HEK293 (cell line): ENCODE measurements around the gene GPBP1.

ENCODE experiments used
- CTCF ChIA-PET: fragments of 350-600 bp; formaldehyde crosslinking; extraction: SDS; loops from one replicate; lab custom pipeline; 2021; ENCODE audit warnings: antibody characterized with exemption; lab: Yijun Ruan, JAX
- POLR2A ChIA-PET: fragments of 300-600 bp; formaldehyde crosslinking; extraction: SDS; loops from one replicate; lab custom pipeline; 2020; ENCODE audit warnings: antibody characterized with exemption, inconsistent platforms; lab: Yijun Ruan, JAX
- H3K27ac ChIP-seq: fragments of 200-500 bp; sonication (Bioruptor generic); 2 replicates; pipeline ENCODE4 v1.5.1; 2014; ENCODE audit warnings: low read depth, low read length, control low read depth, inconsistent platforms; ENCODE audit errors: extremely low read depth
- H3K36me3 ChIP-seq, 2 experiments: fragments of 200-500 bp in 1 of 2; sonication (Bioruptor generic) in 1 of 2; 1 replicate in 1 of 2; 2 replicates in 1 of 2; pipeline ENCODE4 v1.5.1; 2014 to 2017; ENCODE audit warnings: inconsistent platforms in 2 of 2, low read length in 2 of 2; ENCODE audit not compliant: control insufficient read depth in 2 of 2, insufficient read depth in 1 of 2
- H3K4me1 ChIP-seq: fragments of 200-500 bp; sonication (Bioruptor generic); 2 replicates; pipeline ENCODE4 v1.5.1; 2014; ENCODE audit warnings: mild to moderate bottlenecking, low read length, inconsistent platforms; ENCODE audit not compliant: control insufficient read depth, insufficient read depth
- H3K4me3 ChIP-seq: 2 replicates; pipeline ENCODE4 v1.5.1; 2011; ENCODE audit warnings: low read depth, mild to moderate bottlenecking, control low read depth, low read length, moderate library complexity
- H3K9me3 ChIP-seq: fragments of 200-500 bp; sonication (Bioruptor generic); 2 replicates; pipeline ENCODE4 v1.5.1; 2014; ENCODE audit warnings: low read depth, low read length, inconsistent platforms; ENCODE audit not compliant: control insufficient read depth, insufficient read depth
- GFI1B ChIP-seq: fragments of 450-650 bp; formaldehyde crosslinking; IDR thresholded peaks from 2 replicates; pipeline ENCODE4 v1.5.1; 2016; ENCODE audit warnings: missing biosample characterization, missing genetic modification characterization
- GLI2 ChIP-seq: fragments of 450-650 bp; formaldehyde crosslinking; IDR thresholded peaks from 2 replicates; pipeline ENCODE4; 2017; ENCODE audit warnings: missing biosample characterization, missing genetic modification characterization, low read depth, borderline replicate concordance
- KLF1 ChIP-seq: fragments of 450-650 bp; formaldehyde crosslinking; IDR thresholded peaks from 2 replicates; pipeline ENCODE4 v1.5.1; 2016; ENCODE audit warnings: missing biosample characterization, missing genetic modification characterization
- KLF7 ChIP-seq: fragments of 450-650 bp; formaldehyde crosslinking; IDR thresholded peaks from 2 replicates; pipeline ENCODE4 v1.5.1; 2016; ENCODE audit warnings: missing biosample characterization, missing genetic modification characterization, borderline replicate concordance
- SP2 ChIP-seq: fragments of 450-650 bp; formaldehyde crosslinking; IDR thresholded peaks from 2 replicates; pipeline ENCODE4 v1.5.1; 2016; ENCODE audit warnings: missing biosample characterization, missing genetic modification characterization
- TRIM28 ChIP-seq: IDR thresholded peaks from 2 replicates; pipeline ENCODE4 v1.6.1; 2011; ENCODE audit warnings: low read length, control low read depth, borderline replicate concordance
- ZBTB7A ChIP-seq: fragments of 450-650 bp; formaldehyde crosslinking; IDR thresholded peaks from 2 replicates; pipeline ENCODE4 v1.5.1; 2016; ENCODE audit warnings: low read depth, missing biosample characterization, missing genetic modification characterization
- ZFHX2 ChIP-seq: fragments of 450-650 bp; formaldehyde crosslinking; conservative IDR thresholded peaks from 2 replicates; pipeline ENCODE4 v1.5.1; 2016; ENCODE audit warnings: missing biosample characterization, missing genetic modification characterization
- ZIC2 ChIP-seq: fragments of 450-650 bp; formaldehyde crosslinking; IDR thresholded peaks from 2 replicates; pipeline ENCODE4 v1.5.1; 2016; ENCODE audit warnings: missing biosample characterization, missing genetic modification characterization
- ZNF112 ChIP-seq: fragments of 450-650 bp; formaldehyde crosslinking; IDR thresholded peaks from 2 replicates; pipeline ENCODE4 v1.5.0; 2017; ENCODE audit warnings: missing biosample characterization, missing genetic modification characterization
- ZNF2 ChIP-seq: fragments of 450-650 bp; formaldehyde crosslinking; IDR thresholded peaks from 2 replicates; pipeline ENCODE4 v1.5.1; 2016; ENCODE audit warnings: missing biosample characterization, missing genetic modification characterization
- ZNF211 ChIP-seq: fragments of 450-650 bp; formaldehyde crosslinking; IDR thresholded peaks from 2 replicates; pipeline ENCODE4 v1.5.1; 2016; ENCODE audit warnings: low read depth, missing biosample characterization, missing genetic modification characterization
- ZNF223 ChIP-seq: fragments of 450-650 bp; formaldehyde crosslinking; IDR thresholded peaks from 2 replicates; pipeline ENCODE4 v1.5.1; 2016; ENCODE audit warnings: missing biosample characterization, missing genetic modification characterization
- ZNF302 ChIP-seq: fragments of 450-650 bp; formaldehyde crosslinking; IDR thresholded peaks from 2 replicates; pipeline ENCODE4 v1.5.1; 2016; ENCODE audit warnings: missing biosample characterization, missing genetic modification characterization, low read depth
- ZNF324 ChIP-seq: fragments of 450-650 bp; formaldehyde crosslinking; IDR thresholded peaks from 2 replicates; pipeline ENCODE4 v1.5.1; 2016; ENCODE audit warnings: missing biosample characterization, missing genetic modification characterization
- ZNF391 ChIP-seq: fragments of 450-650 bp; formaldehyde crosslinking; IDR thresholded peaks from 2 replicates; pipeline ENCODE4 v1.5.1; 2016; ENCODE audit warnings: low read depth, missing biosample characterization, missing genetic modification characterization, borderline replicate concordance
- ZNF544 ChIP-seq: fragments of 450-650 bp; formaldehyde crosslinking; IDR thresholded peaks from 2 replicates; pipeline ENCODE4 v1.5.0; 2017; ENCODE audit warnings: missing biosample characterization, missing genetic modification characterization
- ZNF585B ChIP-seq: fragments of 450-650 bp; formaldehyde crosslinking; IDR thresholded peaks from 2 replicates; pipeline ENCODE4 v1.5.1; 2016; ENCODE audit warnings: missing biosample characterization, missing genetic modification characterization
- ZNF704 ChIP-seq: fragments of 450-650 bp; formaldehyde crosslinking; IDR thresholded peaks from 2 replicates; pipeline ENCODE4 v1.5.1; 2016; ENCODE audit warnings: missing biosample characterization, missing genetic modification characterization
- ZNF747 ChIP-seq: fragments of 450-650 bp; formaldehyde crosslinking; IDR thresholded peaks from 2 replicates; pipeline ENCODE4 v1.5.1; 2016; ENCODE audit warnings: missing biosample characterization, missing genetic modification characterization
- TF ChIP-seq, protein P1 (sequence below): fragments of 450-650 bp; formaldehyde crosslinking; IDR thresholded peaks from 2 replicates; pipeline ENCODE4 v1.5.1; 2016; ENCODE audit warnings: missing biosample characterization, missing genetic modification characterization, borderline replicate concordance
- TF ChIP-seq, protein P2 (sequence below): fragments of 450-650 bp; formaldehyde crosslinking; IDR thresholded peaks from 2 replicates; pipeline ENCODE4 v1.5.1; 2017; ENCODE audit warnings: missing biosample characterization, missing genetic modification characterization
- TF ChIP-seq, protein P3 (sequence below): fragments of 450-650 bp; formaldehyde crosslinking; IDR thresholded peaks from 2 replicates; pipeline ENCODE4 v1.5.1; 2016; ENCODE audit warnings: missing biosample characterization, missing genetic modification characterization

Gene GPBP1

DNA sequence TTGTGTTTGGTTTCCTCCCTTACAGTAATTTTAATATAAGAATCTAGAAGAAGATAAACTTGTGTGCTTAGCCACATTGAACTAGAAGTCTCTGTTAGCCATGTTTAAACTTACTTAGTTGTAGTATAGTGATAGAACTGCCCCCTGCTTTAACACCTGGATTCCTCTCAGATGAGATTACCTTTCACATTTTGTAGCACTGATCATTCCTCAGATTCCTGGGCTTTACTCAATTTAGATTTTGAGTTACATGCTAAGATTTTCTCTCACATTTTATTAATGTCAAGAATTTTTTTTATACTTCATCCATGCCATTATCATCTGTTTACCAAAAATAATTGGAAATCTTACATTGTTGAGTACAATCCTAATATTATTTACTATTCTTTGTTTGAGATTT is 70.5 kb downstream of the GPBP1 start (continued):
- no peak for TF ChIP-seq ZNF2 (tag by site-specific recombination)
- TF ChIP-seq ZBTB7A = no peak
- no peak for TF ChIP-seq ZNF302 (tag by site-specific recombination)
- no peak for TF ChIP-seq ZNF211 (tag by site-specific recombination)

GRCh38 chr5:57246426-57246825 is 72.6 kb downstream of the GPBP1 start:
- no peak for TF ChIP-seq KLF1 (tag by site-specific recombination)
- TF ChIP-seq, protein P1, sequence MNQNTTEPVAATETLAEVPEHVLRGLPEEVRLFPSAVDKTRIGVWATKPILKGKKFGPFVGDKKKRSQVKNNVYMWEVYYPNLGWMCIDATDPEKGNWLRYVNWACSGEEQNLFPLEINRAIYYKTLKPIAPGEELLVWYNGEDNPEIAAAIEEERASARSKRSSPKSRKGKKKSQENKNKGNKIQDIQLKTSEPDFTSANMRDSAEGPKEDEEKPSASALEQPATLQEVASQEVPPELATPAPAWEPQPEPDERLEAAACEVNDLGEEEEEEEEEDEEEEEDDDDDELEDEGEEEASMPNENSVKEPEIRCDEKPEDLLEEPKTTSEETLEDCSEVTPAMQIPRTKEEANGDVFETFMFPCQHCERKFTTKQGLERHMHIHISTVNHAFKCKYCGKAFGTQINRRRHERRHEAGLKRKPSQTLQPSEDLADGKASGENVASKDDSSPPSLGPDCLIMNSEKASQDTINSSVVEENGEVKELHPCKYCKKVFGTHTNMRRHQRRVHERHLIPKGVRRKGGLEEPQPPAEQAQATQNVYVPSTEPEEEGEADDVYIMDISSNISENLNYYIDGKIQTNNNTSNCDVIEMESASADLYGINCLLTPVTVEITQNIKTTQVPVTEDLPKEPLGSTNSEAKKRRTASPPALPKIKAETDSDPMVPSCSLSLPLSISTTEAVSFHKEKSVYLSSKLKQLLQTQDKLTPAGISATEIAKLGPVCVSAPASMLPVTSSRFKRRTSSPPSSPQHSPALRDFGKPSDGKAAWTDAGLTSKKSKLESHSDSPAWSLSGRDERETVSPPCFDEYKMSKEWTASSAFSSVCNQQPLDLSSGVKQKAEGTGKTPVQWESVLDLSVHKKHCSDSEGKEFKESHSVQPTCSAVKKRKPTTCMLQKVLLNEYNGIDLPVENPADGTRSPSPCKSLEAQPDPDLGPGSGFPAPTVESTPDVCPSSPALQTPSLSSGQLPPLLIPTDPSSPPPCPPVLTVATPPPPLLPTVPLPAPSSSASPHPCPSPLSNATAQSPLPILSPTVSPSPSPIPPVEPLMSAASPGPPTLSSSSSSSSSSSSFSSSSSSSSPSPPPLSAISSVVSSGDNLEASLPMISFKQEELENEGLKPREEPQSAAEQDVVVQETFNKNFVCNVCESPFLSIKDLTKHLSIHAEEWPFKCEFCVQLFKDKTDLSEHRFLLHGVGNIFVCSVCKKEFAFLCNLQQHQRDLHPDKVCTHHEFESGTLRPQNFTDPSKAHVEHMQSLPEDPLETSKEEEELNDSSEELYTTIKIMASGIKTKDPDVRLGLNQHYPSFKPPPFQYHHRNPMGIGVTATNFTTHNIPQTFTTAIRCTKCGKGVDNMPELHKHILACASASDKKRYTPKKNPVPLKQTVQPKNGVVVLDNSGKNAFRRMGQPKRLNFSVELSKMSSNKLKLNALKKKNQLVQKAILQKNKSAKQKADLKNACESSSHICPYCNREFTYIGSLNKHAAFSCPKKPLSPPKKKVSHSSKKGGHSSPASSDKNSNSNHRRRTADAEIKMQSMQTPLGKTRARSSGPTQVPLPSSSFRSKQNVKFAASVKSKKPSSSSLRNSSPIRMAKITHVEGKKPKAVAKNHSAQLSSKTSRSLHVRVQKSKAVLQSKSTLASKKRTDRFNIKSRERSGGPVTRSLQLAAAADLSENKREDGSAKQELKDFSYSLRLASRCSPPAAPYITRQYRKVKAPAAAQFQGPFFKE (tag by site-specific recombination) = no peak
- TF ChIP-seq GFI1B (tag by site-specific recombination) = no peak
- no peak for TF ChIP-seq ZNF747 (tag by site-specific recombination)
- TF ChIP-seq, protein P2, sequence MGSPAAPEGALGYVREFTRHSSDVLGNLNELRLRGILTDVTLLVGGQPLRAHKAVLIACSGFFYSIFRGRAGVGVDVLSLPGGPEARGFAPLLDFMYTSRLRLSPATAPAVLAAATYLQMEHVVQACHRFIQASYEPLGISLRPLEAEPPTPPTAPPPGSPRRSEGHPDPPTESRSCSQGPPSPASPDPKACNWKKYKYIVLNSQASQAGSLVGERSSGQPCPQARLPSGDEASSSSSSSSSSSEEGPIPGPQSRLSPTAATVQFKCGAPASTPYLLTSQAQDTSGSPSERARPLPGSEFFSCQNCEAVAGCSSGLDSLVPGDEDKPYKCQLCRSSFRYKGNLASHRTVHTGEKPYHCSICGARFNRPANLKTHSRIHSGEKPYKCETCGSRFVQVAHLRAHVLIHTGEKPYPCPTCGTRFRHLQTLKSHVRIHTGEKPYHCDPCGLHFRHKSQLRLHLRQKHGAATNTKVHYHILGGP = no peak
- no peak for TF ChIP-seq ZNF324 (tag by site-specific recombination)
- TF ChIP-seq ZNF112 = no peak
- no peak for TF ChIP-seq ZNF391
- TF ChIP-seq ZNF223 (tag by site-specific recombination) = no peak
- TF ChIP-seq ZNF704 (tag by site-specific recombination) = no peak
- TF ChIP-seq, protein P3, sequence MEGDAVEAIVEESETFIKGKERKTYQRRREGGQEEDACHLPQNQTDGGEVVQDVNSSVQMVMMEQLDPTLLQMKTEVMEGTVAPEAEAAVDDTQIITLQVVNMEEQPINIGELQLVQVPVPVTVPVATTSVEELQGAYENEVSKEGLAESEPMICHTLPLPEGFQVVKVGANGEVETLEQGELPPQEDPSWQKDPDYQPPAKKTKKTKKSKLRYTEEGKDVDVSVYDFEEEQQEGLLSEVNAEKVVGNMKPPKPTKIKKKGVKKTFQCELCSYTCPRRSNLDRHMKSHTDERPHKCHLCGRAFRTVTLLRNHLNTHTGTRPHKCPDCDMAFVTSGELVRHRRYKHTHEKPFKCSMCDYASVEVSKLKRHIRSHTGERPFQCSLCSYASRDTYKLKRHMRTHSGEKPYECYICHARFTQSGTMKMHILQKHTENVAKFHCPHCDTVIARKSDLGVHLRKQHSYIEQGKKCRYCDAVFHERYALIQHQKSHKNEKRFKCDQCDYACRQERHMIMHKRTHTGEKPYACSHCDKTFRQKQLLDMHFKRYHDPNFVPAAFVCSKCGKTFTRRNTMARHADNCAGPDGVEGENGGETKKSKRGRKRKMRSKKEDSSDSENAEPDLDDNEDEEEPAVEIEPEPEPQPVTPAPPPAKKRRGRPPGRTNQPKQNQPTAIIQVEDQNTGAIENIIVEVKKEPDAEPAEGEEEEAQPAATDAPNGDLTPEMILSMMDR (tag by site-specific recombination) = no peak
- no peak for TF ChIP-seq KLF7 (tag by site-specific recombination)
- no peak for TF ChIP-seq ZFHX2 (tag by site-specific recombination)
- TF ChIP-seq SP2 (tag by site-specific recombination) = no peak
- TF ChIP-seq ZNF544 = no peak
- TF ChIP-seq ZIC2 (tag by site-specific recombination) = no peak
- no peak for TF ChIP-seq TRIM28
- no peak for TF ChIP-seq GLI2 (tag by site-specific recombination)
- no peak for TF ChIP-seq ZNF585B
- H3K4me3 ChIP-seq = no peak overlapping the region
- POLR2A ChIA-PET = no interaction called here
- H3K36me3 ChIP-seq = peaks cover 42 to 53% of the 10 kb centered on the region in 2 experiments
- H3K4me1 ChIP-seq = no peaks in the 10 kb centered on the region
- no peaks in the 10 kb centered on the region for H3K9me3 ChIP-seq
- CTCF ChIA-PET = interaction anchor here (0.6 kb wide), 1 partner anchor 62 kb away, joined by 3 read pairs; no protein-coding TSS in a partner anchor
- no peak overlapping the region for H3K27ac ChIP-seq
